Small intestine (tissue), 7 donors: ENCODE measurements around the gene MAP2K7. TPM values are rescaled to one million over a fixed set of nuclear protein-coding genes. Genes with fewer than 3 reads are reported as not detected.

Source experiments
- DNase-seq, 2 donors: peaks; one replicate each; pipeline versions ENCODE4 v3.0.0 to v3.0.0-alpha.2; 2013
- FAIRE-seq: peaks from 2 replicates; lab custom pipeline; 2012; peaks lifted over from hg19 to GRCh38; lab: Jason Lieb, UNC
- H3K27ac ChIP-seq, 3 donors: one replicate each; pipeline ENCODE4 v1.5.1; 2013; ENCODE audit warnings: low read length in 2 of 3, mild to moderate bottlenecking in 2 of 3, control low read depth in 1 of 3, inconsistent platforms in 1 of 3, low read depth in 1 of 3, moderate library complexity in 1 of 3
- H3K27me3 ChIP-seq, 3 donors: one replicate each; pipeline ENCODE4 v1.6.1; 2013; ENCODE audit warnings: low read length in 3 of 3, inconsistent platforms in 1 of 3; ENCODE audit not compliant: control insufficient read depth in 3 of 3, insufficient read depth in 3 of 3
- H3K36me3 ChIP-seq, 3 donors: one replicate each; pipeline ENCODE4 v1.6.1; 2013; ENCODE audit warnings: low read length in 3 of 3, inconsistent platforms in 1 of 3, low read depth in 1 of 3, mild to moderate bottlenecking in 1 of 3, moderate library complexity in 1 of 3; ENCODE audit not compliant: control insufficient read depth in 3 of 3, insufficient read depth in 2 of 3
- H3K4me1 ChIP-seq, 3 donors: one replicate each; pipeline ENCODE4 v1.6.1; 2013; ENCODE audit warnings: low read length in 2 of 3, inconsistent platforms in 1 of 3, low read depth in 1 of 3, mild to moderate bottlenecking in 1 of 3, moderate library complexity in 1 of 3; ENCODE audit not compliant: control insufficient read depth in 3 of 3, insufficient read depth in 2 of 3
- H3K4me3 ChIP-seq, 3 donors: one replicate each; pipeline ENCODE4 v1.5.1; 2013; ENCODE audit warnings: low read length in 3 of 3, control low read depth in 1 of 3, inconsistent platforms in 1 of 3, low read depth in 1 of 3, mild to moderate bottlenecking in 1 of 3, moderate library complexity in 1 of 3
- H3K9me3 ChIP-seq, 2 donors: one replicate each; pipeline ENCODE4 v1.6.1; 2013; ENCODE audit warnings: low read depth in 1 of 2, low read length in 1 of 2; ENCODE audit not compliant: control insufficient read depth in 2 of 2, insufficient read depth in 1 of 2
- WGBS, 3 donors: extraction: QIAGEN DNeasy Blood & Tissue Kit; methylation state at CpG; one replicate each; pipeline ENCODE4 v1.1.7; 2013; 5-methylcytosine and 5-hydroxymethylcytosine counted together
- polyA plus RNA-seq, 4 donors: library from polyadenylated mRNA; stranded (reverse) in 3 of 4; unstranded in 1 of 4; fragments of 200-250 nt in 3 of 4; fragments of 120-200 nt in 1 of 4; gene quantifications; one replicate each; pipeline versions ENCODE4 v1.2.1 to v1.2.3, GENCODE V29; 2013
- donor health status: healthy with polysubstance abuse.
- donor health status: control.
- donor health status: control.
- donor health status: Bipolar disorder and iron deficiency.
- donor health status: healthy.

The MAP2K7 gene
- polyA plus RNA-seq, 4 donors = 17.3 to 27.5 (median 21.6) TPM

GRCh38 chr19:7909471-7910067, 5.9 kb downstream of the MAP2K7 start:
- H3K27ac ChIP-seq = no peak overlapping the region
- no peaks in the 10 kb centered on the region for H3K9me3 ChIP-seq
- H3K27me3 ChIP-seq = peaks cover 0 to 3% (median 0%) of the 10 kb centered on the region in 3 donors
- H3K4me3 ChIP-seq = no peak overlapping the region
- peaks cover 8 to 79% (median 18%) of the 10 kb centered on the region in 3 donors for H3K36me3 ChIP-seq
- no peak for DNase-seq
- peaks cover 0 to 11% (median 0%) of the 10 kb centered on the region in 3 donors for H3K4me1 ChIP-seq
- 89 to 94% (median 93%) methylated on average over 20 to 21 of the region's 21 CpGs for WGBS, 3 donors
- no peak for FAIRE-seq

GRCh38 chr19:7910321-7911161, 6.9 kb downstream of the MAP2K7 start:
- peaks cover 0 to 13% (median 3%) of the 10 kb centered on the region in 3 donors for H3K27me3 ChIP-seq
- no peak for FAIRE-seq
- H3K9me3 ChIP-seq = no peaks in the 10 kb centered on the region
- DNase-seq = no peak
- no peak overlapping the region for H3K4me3 ChIP-seq
- WGBS, 3 donors = 93 to 94% (median 94%) methylated on average over 54 of the region's 54 CpGs
- peaks cover 0 to 4% (median 0%) of the 10 kb centered on the region in 3 donors for H3K4me1 ChIP-seq
- H3K36me3 ChIP-seq = peaks cover 8 to 71% (median 18%) of the 10 kb centered on the region in 3 donors
- H3K27ac ChIP-seq = no peak overlapping the region

GRCh38 chr19:7911508-7912143, 7.9 kb downstream of the MAP2K7 start:
- DNase-seq = no peak
- peaks cover 6 to 62% (median 18%) of the 10 kb centered on the region in 3 donors for H3K36me3 ChIP-seq
- H3K4me3 ChIP-seq = no peak overlapping the region
- peaks cover 0 to 23% (median 8%) of the 10 kb centered on the region in 3 donors for H3K27me3 ChIP-seq
- peaks cover 0 to 10% (median 0%) of the 10 kb centered on the region in 3 donors for H3K4me1 ChIP-seq
- 87 to 90% (median 88%) methylated on average over 18 of the region's 18 CpGs for WGBS, 3 donors
- H3K9me3 ChIP-seq = no peaks in the 10 kb centered on the region
- no peak for FAIRE-seq
- H3K27ac ChIP-seq = no peak overlapping the region

DNA sequence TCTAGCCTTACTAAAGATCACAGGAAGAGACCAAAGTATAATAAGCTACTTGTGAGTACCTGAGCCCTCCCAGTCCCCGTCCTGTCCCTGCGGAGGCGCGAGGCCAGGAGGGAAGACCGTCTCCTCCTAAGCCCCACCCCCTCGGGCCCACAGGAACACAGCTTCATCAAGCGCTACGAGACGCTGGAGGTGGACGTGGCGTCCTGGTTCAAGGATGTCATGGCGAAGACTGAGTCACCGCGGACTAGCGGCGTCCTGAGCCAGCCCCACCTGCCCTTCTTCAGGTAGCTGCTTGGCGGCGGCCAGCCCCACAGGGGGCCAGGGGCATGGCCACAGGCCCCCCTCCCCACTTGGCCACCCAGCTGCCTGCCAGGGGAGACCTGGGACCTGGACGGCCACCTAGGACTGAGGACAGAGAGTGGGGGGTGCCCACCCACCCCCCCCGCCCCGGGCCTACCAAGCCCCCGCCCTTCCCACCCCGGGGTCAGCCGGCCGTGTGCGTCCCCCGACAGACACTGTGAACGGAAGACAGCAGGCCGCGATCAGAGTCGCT, 8.5 kb downstream of the MAP2K7 start:
- Histone ChIP-seq H3K4me3 (no peak overlapping the region), H3K9me3 (no peaks in the 10 kb centered on the region), H3K36me3 (peaks cover 6 to 59% (median 18%) of the 10 kb centered on the region in 3 donors), H3K27me3 (peaks cover 0 to 27% (median 11%) of the 10 kb centered on the region in 3 donors), H3K4me1 (peaks cover 2 to 13% (median 2%) of the 10 kb centered on the region in 3 donors), H3K27ac (no peak overlapping the region)
- DNase-seq (no peak), FAIRE-seq (no peak)
- 92 to 94% (median 92%) methylated on average over 19 to 31 of the region's 31 CpGs for WGBS, 3 donors

- no peak for DNase-seq
- H3K27me3 ChIP-seq = peaks cover 0 to 32% (median 14%) of the 10 kb centered on the region in 3 donors
- H3K9me3 ChIP-seq = no peaks in the 10 kb centered on the region
- no peak overlapping the region for H3K27ac ChIP-seq
- peaks cover 2 to 16% (median 3%) of the 10 kb centered on the region in 3 donors for H3K4me1 ChIP-seq
- 93% methylated on average over 33 to 39 of the region's 39 CpGs for WGBS, 3 donors
- peaks cover 6 to 52% (median 18%) of the 10 kb centered on the region in 3 donors for H3K36me3 ChIP-seq
- no peak for FAIRE-seq
- H3K4me3 ChIP-seq = no peak overlapping the region
These were observed 9.3 kb downstream of the MAP2K7 start for GRCh38 chr19:7912697-7913564.

GRCh38 chr19:7913652-7914051, 10.0 kb downstream of the MAP2K7 start:
- H3K36me3 ChIP-seq = peaks cover 6 to 46% (median 18%) of the 10 kb centered on the region in 3 donors
- H3K9me3 ChIP-seq = no peaks in the 10 kb centered on the region
- H3K4me1 ChIP-seq = peaks cover 2 to 22% (median 3%) of the 10 kb centered on the region in 3 donors
- DNase-seq (no peak), FAIRE-seq (no peak)
- 83 to 87% (median 85%) methylated on average over 10 of the region's 10 CpGs for WGBS, 3 donors
- no peak overlapping the region for H3K4me3 ChIP-seq
- H3K27me3 ChIP-seq = peaks cover 0 to 40% (median 18%) of the 10 kb centered on the region in 3 donors
- no peak overlapping the region for H3K27ac ChIP-seq

- FAIRE-seq (no peak), DNase-seq (no peak)
- H3K27me3 ChIP-seq = peaks cover 0 to 44% (median 20%) of the 10 kb centered on the region in 3 donors
- H3K4me3 ChIP-seq = no peak overlapping the region
- peaks cover 2 to 26% (median 3%) of the 10 kb centered on the region in 3 donors for H3K4me1 ChIP-seq
- WGBS, 3 donors = 43 to 59% (median 47%) methylated on average over 12 of the region's 12 CpGs
- no peaks in the 10 kb centered on the region for H3K9me3 ChIP-seq
- no peak overlapping the region for H3K27ac ChIP-seq
- H3K36me3 ChIP-seq = peaks cover 4 to 42% (median 18%) of the 10 kb centered on the region in 3 donors
These were observed 10.4 kb downstream of the MAP2K7 start for GRCh38 chr19:7914099-7914498.
